H9 (cell line): ENCODE data around the gene SWAP70. TPM values are rescaled to one million over a fixed set of nuclear protein-coding genes. Genes with fewer than 3 reads are reported as not detected.

Experiments used
- DNase-seq: peaks from one replicate; pipeline ENCODE4 v3.0.0-alpha.2; 2017
- H2AFZ ChIP-seq: one replicate; pipeline ENCODE4 v1.6.1; 2013; ENCODE audit warnings: mild to moderate bottlenecking, low read length, control low read depth, moderate library complexity
- H2AK5ac ChIP-seq: 2 replicates; pipeline ENCODE4 v1.6.1; 2013; ENCODE audit warnings: low read length, control low read depth, mixed read lengths; ENCODE audit not compliant: insufficient read length
- H2BK120ac ChIP-seq: one replicate; pipeline ENCODE4 v1.6.1; 2013; ENCODE audit warnings: low read depth, mild to moderate bottlenecking, low read length, control low read depth, inconsistent platforms; ENCODE audit not compliant: poor library complexity, severe bottlenecking
- H2BK12ac ChIP-seq: 2 replicates; pipeline ENCODE4 v1.6.1; 2013; ENCODE audit warnings: low read length, control low read depth, mixed read lengths, low read depth; ENCODE audit not compliant: insufficient read length
- H2BK15ac ChIP-seq: 2 replicates; pipeline ENCODE4 v1.6.1; 2013; ENCODE audit warnings: low read depth, low read length, control low read depth
- H2BK20ac ChIP-seq: one replicate; pipeline ENCODE4 v1.6.1; 2013; ENCODE audit warnings: low read depth, mild to moderate bottlenecking, low read length, control low read depth, inconsistent platforms; ENCODE audit not compliant: poor library complexity, severe bottlenecking
- H2BK5ac ChIP-seq: 2 replicates; pipeline ENCODE4 v1.6.1; 2013; ENCODE audit warnings: low read length, control low read depth, mixed read lengths; ENCODE audit not compliant: insufficient read length
- H3K14ac ChIP-seq: 2 replicates; pipeline ENCODE4 v1.6.1; 2013; ENCODE audit warnings: low read length, control low read depth; ENCODE audit not compliant: insufficient read depth
- H3K18ac ChIP-seq: 2 replicates; pipeline ENCODE4 v1.6.1; 2013; ENCODE audit warnings: low read depth, mild to moderate bottlenecking, mixed read lengths, low read length, control low read depth; ENCODE audit not compliant: insufficient read length
- H3K23ac ChIP-seq: 2 replicates; pipeline ENCODE4 v1.6.1; 2013; ENCODE audit warnings: low read length, control low read depth, mixed read lengths, low read depth; ENCODE audit not compliant: insufficient read length
- H3K23me2 ChIP-seq: 2 replicates; pipeline ENCODE4 v1.6.1; 2013; ENCODE audit warnings: low read depth, mild to moderate bottlenecking, mixed read lengths, low read length, control low read depth; ENCODE audit not compliant: insufficient read length, poor library complexity, severe bottlenecking
- H3K27ac ChIP-seq: 2 replicates; pipeline ENCODE4 v1.5.1; 2013; ENCODE audit warnings: low read length, control low read depth, mixed read lengths, low read depth; ENCODE audit not compliant: insufficient read length
- H3K27me3 ChIP-seq: 2 replicates; pipeline ENCODE4 v1.6.1; 2013; ENCODE audit warnings: low read length, control low read depth, inconsistent platforms; ENCODE audit not compliant: insufficient read depth
- H3K4ac ChIP-seq: 2 replicates; pipeline ENCODE4 v1.6.1; 2013; ENCODE audit warnings: low read depth, mild to moderate bottlenecking, control low read depth, inconsistent platforms, low read length, moderate library complexity
- H3K4me1 ChIP-seq: 2 replicates; pipeline ENCODE4 v1.6.1; 2013; ENCODE audit warnings: low read length, control low read depth, inconsistent platforms; ENCODE audit not compliant: insufficient read depth
- H3K4me2 ChIP-seq: 2 replicates; pipeline ENCODE4 v1.6.1; 2013; ENCODE audit warnings: low read length, control low read depth, mixed read lengths; ENCODE audit not compliant: insufficient read length, insufficient read depth
- H3K56ac ChIP-seq: 2 replicates; pipeline ENCODE4 v1.6.1; 2013; ENCODE audit warnings: low read depth, mild to moderate bottlenecking, mixed read lengths, low read length, control low read depth; ENCODE audit not compliant: insufficient read length
- H3K79me1 ChIP-seq: 2 replicates; pipeline ENCODE4 v1.6.1; 2013; ENCODE audit warnings: low read depth, mild to moderate bottlenecking, moderate library complexity, low read length, control low read depth, inconsistent platforms; ENCODE audit not compliant: insufficient read depth, poor library complexity, severe bottlenecking
- H3K79me2 ChIP-seq: 2 replicates; pipeline ENCODE4 v1.6.1; 2013; ENCODE audit warnings: low read length, control low read depth, inconsistent platforms; ENCODE audit not compliant: insufficient read depth
- H3K9ac ChIP-seq: 2 replicates; pipeline ENCODE4 v1.6.1; 2013; ENCODE audit warnings: low read length, control low read depth, mixed read lengths; ENCODE audit not compliant: insufficient read length; ENCODE audit errors: extremely low read depth
- H3K9me3 ChIP-seq: one replicate; pipeline ENCODE4 v1.6.1; 2013; ENCODE audit warnings: low read depth, low read length, inconsistent platforms; ENCODE audit not compliant: control insufficient read depth
- H3T11ph ChIP-seq: one replicate; pipeline ENCODE4 v1.6.1; 2013; ENCODE audit warnings: mild to moderate bottlenecking, low read length, control low read depth, inconsistent platforms
- H4K20me1 ChIP-seq: one replicate; pipeline ENCODE4 v1.6.1; 2013; ENCODE audit not compliant: control insufficient read depth, insufficient read length, insufficient read depth
- H4K5ac ChIP-seq: 2 replicates; pipeline ENCODE4 v1.6.1; 2013; ENCODE audit warnings: low read depth, mild to moderate bottlenecking, mixed read lengths, low read length, control low read depth; ENCODE audit not compliant: insufficient read length
- H4K8ac ChIP-seq: replicated peaks from 2 replicates; pipeline ENCODE4 v1.6.1; 2013; ENCODE audit warnings: low read length, control low read depth, mixed read lengths, low read depth; ENCODE audit not compliant: insufficient read length
- H4K91ac ChIP-seq: 2 replicates; pipeline ENCODE4 v1.6.1; 2013; ENCODE audit warnings: low read depth, mild to moderate bottlenecking, moderate library complexity, mixed read lengths, low read length, control low read depth; ENCODE audit not compliant: insufficient read length
- H3K27ac Mint-ChIP-seq, 3 experiments: 2 replicates in 2 of 3; 3 replicates in 1 of 3; pipeline ENCODE4 v1.8.0; 2020 to 2021; ENCODE audit warnings: mixed read lengths in 3 of 3, mild to moderate bottlenecking in 1 of 3, moderate library complexity in 1 of 3
- H3K27me3 Mint-ChIP-seq: 2 replicates; pipeline ENCODE4 v1.8.0; 2021; ENCODE audit warnings: low read depth, mild to moderate bottlenecking, moderate library complexity, mixed read lengths
- H3K36me3 Mint-ChIP-seq, 3 experiments: 2 replicates in 2 of 3; 3 replicates in 1 of 3; pipeline ENCODE4 v1.8.0; 2020 to 2021; ENCODE audit warnings: low read depth in 3 of 3, mixed read lengths in 3 of 3; ENCODE audit not compliant: insufficient read depth in 1 of 3
- H3K4me1 Mint-ChIP-seq, 2 experiments: 2 replicates each; pipeline ENCODE4 v1.8.0; 2020; ENCODE audit warnings: mixed read lengths in 2 of 2
- H3K4me3 Mint-ChIP-seq, 2 experiments: 2 replicates in 1 of 2; 3 replicates in 1 of 2; pipeline ENCODE4 v1.8.0; 2020 to 2021; ENCODE audit warnings: mild to moderate bottlenecking in 2 of 2, mixed read lengths in 2 of 2, moderate library complexity in 1 of 2
- H3K9me3 Mint-ChIP-seq, 2 experiments: 2 replicates in 1 of 2; 3 replicates in 1 of 2; pipeline ENCODE4 v1.8.0; 2020; ENCODE audit warnings: mild to moderate bottlenecking in 2 of 2, mixed read lengths in 2 of 2, moderate library complexity in 1 of 2
- WGBS: extraction: QIAGEN DNeasy Blood & Tissue Kit; methylation state at CpG from one replicate; pipeline ENCODE4 v1.1.7; 2013; ENCODE audit warnings: missing lambda C conversion rate, low lambda C conversion rate, mixed read lengths; ENCODE audit not compliant: insufficient read length; ENCODE audit errors: extremely low coverage; 5-methylcytosine and 5-hydroxymethylcytosine counted together
- total RNA-seq: library from RNA; stranded (reverse); gene quantifications from 2 replicates; pipeline ENCODE4 v1.2.1, GENCODE V29; 2021
- TF ChIP-seq, protein P1 (sequence below): fragments of 200-600 bp; sonication (generic); conservative IDR thresholded peaks from 3 replicates; pipeline ENCODE4 v1.8.0; 2021; ENCODE audit warnings: antibody characterized with exemption, mild to moderate bottlenecking

The SWAP70 gene
- total RNA-seq, 1 experiment from 2014 or later = 34.4 TPM

DNA sequence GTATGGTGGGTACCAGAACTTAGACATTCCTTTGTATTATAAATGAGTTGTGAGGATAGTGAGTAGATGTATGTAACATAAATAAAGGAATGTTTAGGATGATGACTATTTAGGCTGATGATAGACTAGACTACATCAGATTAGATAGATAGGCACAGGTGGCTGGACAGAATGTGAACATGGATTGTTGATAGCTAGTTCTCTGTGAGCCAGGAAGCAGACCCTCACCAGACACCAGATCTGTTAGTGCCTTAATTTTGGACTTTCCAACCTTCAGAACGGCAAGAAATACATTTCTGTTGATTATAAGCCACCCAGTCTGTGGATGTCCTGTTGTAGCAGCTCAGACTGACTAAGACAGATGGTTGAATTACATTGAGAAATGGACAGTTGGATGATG, 99.4 kb downstream of the SWAP70 start:
- Histone ChIP-seq H3K4ac (no peak overlapping the region), H2BK120ac (no peak overlapping the region), H2BK12ac (no peak overlapping the region), H4K8ac (no peak overlapping the region), H3K79me2 (no peaks in the 10 kb centered on the region), H2BK5ac (no peak overlapping the region), H4K5ac (no peak overlapping the region), H2AFZ (no peak overlapping the region), H3K27ac (no peak overlapping the region), H3K23ac (no peak overlapping the region), H3K9ac (no peak overlapping the region), H3K9me3 (no peaks in the 10 kb centered on the region), H3K4me2 (no peak overlapping the region), H2BK15ac (no peak overlapping the region), H3K56ac (no peak overlapping the region), H3T11ph (no peak overlapping the region), H2BK20ac (no peak overlapping the region), H4K91ac (no peak overlapping the region), H3K18ac (no peak overlapping the region), H3K23me2 (peaks cover 8% of the 10 kb centered on the region), H3K27me3 (no peaks in the 10 kb centered on the region), H4K20me1 (no peaks in the 10 kb centered on the region), H3K14ac (no peak overlapping the region), H3K79me1 (no peaks in the 10 kb centered on the region), H2AK5ac (no peak overlapping the region), H3K4me1 (peaks cover 3% of the 10 kb centered on the region)
- DNase-seq = no peak
- Mint-ChIP-seq H3K27me3 (no peaks in the 10 kb centered on the region), H3K36me3 (peaks cover 0 to 3% (median 0%) of the 10 kb centered on the region in 3 experiments; a peak in 2 of 7 replicates), H3K9me3 (no peaks in the 10 kb centered on the region; a peak in 1 of 5 replicates), H3K27ac (no peak overlapping the region), H3K4me1 (peaks cover 17 to 19% of the 10 kb centered on the region in 2 experiments), H3K4me3 (no peak overlapping the region)
- TF ChIP-seq, protein P1, sequence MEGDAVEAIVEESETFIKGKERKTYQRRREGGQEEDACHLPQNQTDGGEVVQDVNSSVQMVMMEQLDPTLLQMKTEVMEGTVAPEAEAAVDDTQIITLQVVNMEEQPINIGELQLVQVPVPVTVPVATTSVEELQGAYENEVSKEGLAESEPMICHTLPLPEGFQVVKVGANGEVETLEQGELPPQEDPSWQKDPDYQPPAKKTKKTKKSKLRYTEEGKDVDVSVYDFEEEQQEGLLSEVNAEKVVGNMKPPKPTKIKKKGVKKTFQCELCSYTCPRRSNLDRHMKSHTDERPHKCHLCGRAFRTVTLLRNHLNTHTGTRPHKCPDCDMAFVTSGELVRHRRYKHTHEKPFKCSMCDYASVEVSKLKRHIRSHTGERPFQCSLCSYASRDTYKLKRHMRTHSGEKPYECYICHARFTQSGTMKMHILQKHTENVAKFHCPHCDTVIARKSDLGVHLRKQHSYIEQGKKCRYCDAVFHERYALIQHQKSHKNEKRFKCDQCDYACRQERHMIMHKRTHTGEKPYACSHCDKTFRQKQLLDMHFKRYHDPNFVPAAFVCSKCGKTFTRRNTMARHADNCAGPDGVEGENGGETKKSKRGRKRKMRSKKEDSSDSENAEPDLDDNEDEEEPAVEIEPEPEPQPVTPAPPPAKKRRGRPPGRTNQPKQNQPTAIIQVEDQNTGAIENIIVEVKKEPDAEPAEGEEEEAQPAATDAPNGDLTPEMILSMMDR = no peak
- WGBS = no CpG with 5 or more reads among the region's 1 CpG
